LNCaP clone FGC (cell line): ENCODE data around the gene PTPMT1.
"Not testable (repeated sequence)": the region's sequence is repeated elsewhere in the genome, so short reads cannot be mapped to it uniquely, and the experiment has no call there.

Experiments used
- DNase-seq: peaks from one replicate; pipeline ENCODE4 v3.0.0-alpha.2; 2011; ENCODE audit warnings: low read depth
- H3K4me3 ChIP-seq: 2 replicates; pipeline ENCODE4 v1.5.1; 2011; ENCODE audit warnings: mild to moderate bottlenecking, low read depth, low read length, control low read depth
- CTCF ChIP-seq: IDR thresholded peaks from 2 replicates; pipeline ENCODE4 v1.5.1; 2012; ENCODE audit warnings: mild to moderate bottlenecking; ENCODE audit not compliant: control insufficient read depth, insufficient read depth; ENCODE audit errors: extremely low read depth

The PTPMT1 gene

GRCh38 chr11:47551086-47551485, 14.3 kb upstream of the PTPMT1 start:
- TF ChIP-seq CTCF = peak; percentile 31
- H3K4me3 ChIP-seq = peak overlapping the region; percentile 84
- no peak for DNase-seq

GRCh38 chr11:47552056-47552565, 13.3 kb upstream of the PTPMT1 start:
- DNase-seq = no peak
- peak overlapping the region; percentile 84 for H3K4me3 ChIP-seq
- TF ChIP-seq CTCF = no peak

GRCh38 chr11:47552566-47553405, 12.6 kb upstream of the PTPMT1 start, which contains the start of gene CELF1:
Gene CELF1 (minus strand): TSS chr11:47553132. CDS start chr11:47499523, 53,609 bp downstream.
- peak within 1 kb of the TSS; percentile 84 for H3K4me3 ChIP-seq
- TF ChIP-seq CTCF = peak; percentile 88
- DNase-seq = no peak

GRCh38 chr11:47553406-47553743, 12.0 kb upstream of the PTPMT1 start:
- peak overlapping the region; percentile 84 for H3K4me3 ChIP-seq
- no peak for TF ChIP-seq CTCF
- DNase-seq = no peak

GRCh38 chr11:47557004-47557403, 8.4 kb upstream of the PTPMT1 start:
- H3K4me3 ChIP-seq, DNase-seq: not testable (repeated sequence)

GRCh38 chr11:47558695-47559094, 6.7 kb upstream of the PTPMT1 start:
- DNase-seq = no peak
- H3K4me3 ChIP-seq = no peak overlapping the region
- TF ChIP-seq CTCF = no peak

GRCh38 chr11:47560426-47560825, 5.0 kb upstream of the PTPMT1 start:
- no peak overlapping the region for H3K4me3 ChIP-seq
- TF ChIP-seq CTCF = no peak
- DNase-seq = no peak

GRCh38 chr11:47562393-47562792, 3.0 kb upstream of the PTPMT1 start:
- DNase-seq, H3K4me3 ChIP-seq: not testable (repeated sequence)

- H3K4me3 ChIP-seq = peak overlapping the region; percentile 92; the same call in 1 of the 2 replicates
These were observed 1.0 kb upstream of the PTPMT1 start for GRCh38 chr11:47564366-47564765.

More at GRCh38 chr11:47564366-47564765, 1.0 kb upstream of the PTPMT1 start:
- not testable (repeated sequence) for DNase-seq
